DOHH2 (cell line): ENCODE results near the gene PTPRN2.

Source experiments
- H3F3A ChIP-seq: fragments of 200-600 bp; sonication (generic), shearing (Covaris generic); 2 replicates; pipeline ENCODE4 v1.6.0; 2016; ENCODE audit warnings: antibody characterized with exemption, mild to moderate bottlenecking; ENCODE audit not compliant: control insufficient read depth, insufficient read depth
- H3K27ac ChIP-seq: fragments of 200-600 bp; sonication (generic); 2 replicates; pipeline ENCODE4 v1.5.1; 2014; ENCODE audit warnings: low read depth, mild to moderate bottlenecking, low read length, moderate library complexity
- H3K27me3 ChIP-seq: fragments of 200-600 bp; sonication (generic); 2 replicates; pipeline ENCODE4 v1.6.1; 2014; ENCODE audit warnings: mild to moderate bottlenecking, low read length, mixed read lengths; ENCODE audit not compliant: control insufficient read depth
- H3K36me3 ChIP-seq: fragments of 200-600 bp; sonication (generic); 2 replicates; pipeline ENCODE4 v1.6.1; 2014; ENCODE audit warnings: mild to moderate bottlenecking, low read length, moderate library complexity, mixed read lengths; ENCODE audit not compliant: control insufficient read depth
- H3K4me1 ChIP-seq: fragments of 200-600 bp; sonication (generic); 2 replicates; pipeline ENCODE4 v1.6.1; 2014; ENCODE audit warnings: mild to moderate bottlenecking, low read length, mixed read lengths; ENCODE audit not compliant: control insufficient read depth
- H3K4me2 ChIP-seq: fragments of 200-600 bp; sonication (generic); 2 replicates; pipeline ENCODE4 v1.6.0; 2014; ENCODE audit warnings: mild to moderate bottlenecking, low read length, moderate library complexity
- H3K4me3 ChIP-seq: fragments of 200-600 bp; sonication (generic); 2 replicates; pipeline ENCODE4 v1.5.1; 2014; ENCODE audit warnings: mild to moderate bottlenecking, low read length, mixed read lengths
- H3K79me2 ChIP-seq: fragments of 200-600 bp; sonication (generic); 2 replicates; pipeline ENCODE4 v1.6.1; 2014; ENCODE audit warnings: mild to moderate bottlenecking, low read length, mixed read lengths; ENCODE audit not compliant: control insufficient read depth
- H3K9me2 ChIP-seq: fragments of 200-600 bp; sonication (generic); replicated peaks from 2 replicates; pipeline ENCODE4 v1.6.1; 2014; ENCODE audit warnings: mild to moderate bottlenecking, low read length, mixed read lengths; ENCODE audit not compliant: control insufficient read depth
- H3K9me3 ChIP-seq: fragments of 200-600 bp; sonication (generic); 2 replicates; pipeline ENCODE4 v1.6.1; 2014; ENCODE audit warnings: antibody characterized with exemption, low read length, mixed read lengths; ENCODE audit not compliant: control insufficient read depth, insufficient read depth
- H4K20me1 ChIP-seq: fragments of 200-600 bp; sonication (generic); 2 replicates; pipeline ENCODE4 v1.6.0; 2014; ENCODE audit warnings: low read depth, mild to moderate bottlenecking, antibody characterized with exemption, low read length, moderate library complexity; ENCODE audit not compliant: control insufficient read depth, insufficient read depth
- CTCF ChIP-seq: fragments of 200-600 bp; sonication (generic); IDR thresholded peaks from one replicate; pipeline ENCODE4 v1.5.1; 2014; ENCODE audit warnings: antibody characterized with exemption, mild to moderate bottlenecking, low read depth, low read length; ENCODE audit not compliant: poor library complexity, severe bottlenecking
- EZH2phosphoT487 ChIP-seq: fragments of 200-600 bp; sonication (generic); IDR thresholded peaks from 2 replicates; pipeline ENCODE4 v1.6.1; 2017; ENCODE audit warnings: borderline replicate concordance, mild to moderate bottlenecking, antibody characterized with exemption, low read length, moderate library complexity, mixed read lengths

PTPRN2 gene

DNA sequence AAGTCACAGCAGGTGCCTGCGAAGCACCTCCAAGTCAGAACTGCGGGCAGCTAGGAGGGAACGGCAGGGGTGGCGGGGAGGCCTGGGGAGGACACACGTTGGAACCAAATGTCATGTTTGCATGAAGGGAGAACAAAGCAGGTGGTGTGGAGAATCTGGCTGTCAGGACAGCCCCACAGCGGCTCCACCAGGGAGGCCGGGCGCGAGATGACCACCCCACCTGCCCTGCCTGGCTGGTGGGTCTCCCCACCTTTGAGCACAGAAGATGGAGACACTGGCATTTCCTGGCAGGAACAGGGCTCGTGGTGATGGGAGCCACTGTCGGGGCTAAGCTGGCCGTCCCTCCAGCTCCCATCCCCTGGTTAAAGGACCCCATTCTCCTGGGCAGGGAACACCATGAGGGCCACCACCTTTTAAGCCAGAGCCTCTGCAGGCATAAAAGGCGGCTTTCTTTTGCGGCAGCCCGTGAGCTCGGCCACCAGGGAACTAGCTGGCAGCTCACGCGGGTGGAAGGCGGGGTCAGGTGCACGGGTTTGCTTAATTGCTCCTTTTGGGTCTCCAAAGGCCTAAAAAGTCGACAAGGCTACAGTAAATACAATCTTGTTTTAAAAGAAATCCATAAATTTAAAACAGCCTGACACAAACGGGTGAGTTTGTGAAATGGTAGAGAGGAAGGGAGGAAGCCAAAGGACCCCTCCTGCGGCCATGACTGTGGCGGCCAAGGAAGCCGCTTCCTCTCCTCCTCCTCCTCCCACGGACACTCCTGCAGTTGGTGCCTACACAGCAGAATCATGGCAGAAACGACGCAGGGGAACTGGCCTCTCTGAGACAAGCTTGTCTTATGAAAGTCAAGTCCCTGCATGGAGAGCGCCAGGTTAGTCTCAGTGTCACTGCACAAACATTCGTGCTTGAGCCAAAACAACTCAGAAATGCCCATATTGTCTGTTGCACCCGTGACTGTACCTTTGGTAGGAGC lies 1037.0 kb downstream of the PTPRN2 start:
- H4K20me1 ChIP-seq = no peaks in the 10 kb centered on the region
- H3K27me3 ChIP-seq = no peaks in the 10 kb centered on the region
- H3K4me3 ChIP-seq = no peak overlapping the region
- no peak overlapping the region for H3K27ac ChIP-seq
- H3K36me3 ChIP-seq = no peaks in the 10 kb centered on the region
- H3K4me2 ChIP-seq = no peak overlapping the region
- no peaks in the 10 kb centered on the region for H3K79me2 ChIP-seq
- H3F3A ChIP-seq = no peaks in the 10 kb centered on the region
- TF ChIP-seq EZH2phosphoT487 = no peak
- no peak for TF ChIP-seq CTCF
- no peaks in the 10 kb centered on the region for H3K9me2 ChIP-seq
- H3K4me1 ChIP-seq = no peaks in the 10 kb centered on the region
- peaks cover 6% of the 10 kb centered on the region; the same call in 1 of the 2 replicates for H3K9me3 ChIP-seq

- Histone ChIP-seq H3K4me3 (no peak overlapping the region), H3K79me2 (no peaks in the 10 kb centered on the region), H3K9me3 (peaks cover 10% of the 10 kb centered on the region; the same call in 1 of the 2 replicates), H3K36me3 (no peaks in the 10 kb centered on the region), H3K4me1 (no peaks in the 10 kb centered on the region), H3F3A (no peaks in the 10 kb centered on the region), H3K27ac (no peak overlapping the region), H3K4me2 (no peak overlapping the region), H3K27me3 (no peaks in the 10 kb centered on the region), H3K9me2 (no peaks in the 10 kb centered on the region), H4K20me1 (no peaks in the 10 kb centered on the region)
- TF ChIP-seq CTCF = no peak
- no peak for TF ChIP-seq EZH2phosphoT487
Measured at GRCh38 chr7:157549612-157550299, 1037.9 kb downstream of the PTPRN2 start.

GRCh38 chr7:157548691-157549303 lies 1038.8 kb downstream of the PTPRN2 start:
- H3K36me3 ChIP-seq = no peaks in the 10 kb centered on the region

More at GRCh38 chr7:157548691-157549303, 1038.8 kb downstream of the PTPRN2 start:
- no peaks in the 10 kb centered on the region for H4K20me1 ChIP-seq
- H3F3A ChIP-seq = no peaks in the 10 kb centered on the region
- no peak overlapping the region for H3K4me3 ChIP-seq
- no peaks in the 10 kb centered on the region for H3K9me2 ChIP-seq
- TF ChIP-seq CTCF (no peak), EZH2phosphoT487 (no peak)
- no peaks in the 10 kb centered on the region for H3K4me1 ChIP-seq
- no peaks in the 10 kb centered on the region for H3K79me2 ChIP-seq
- no peaks in the 10 kb centered on the region for H3K27me3 ChIP-seq
- H3K4me2 ChIP-seq = no peak overlapping the region
- H3K9me3 ChIP-seq = peaks cover 11% of the 10 kb centered on the region; the same call in 1 of the 2 replicates
- H3K27ac ChIP-seq = no peak overlapping the region
